SKM-1 (cell line): ENCODE results near the gene CDC42BPB.

Experiments
- DNase-seq: peaks from one replicate; lab custom pipeline; 2025; ENCODE audit not compliant: unreplicated experiment; lab: John Stamatoyannopoulos, UW

Gene CDC42BPB

DNA sequence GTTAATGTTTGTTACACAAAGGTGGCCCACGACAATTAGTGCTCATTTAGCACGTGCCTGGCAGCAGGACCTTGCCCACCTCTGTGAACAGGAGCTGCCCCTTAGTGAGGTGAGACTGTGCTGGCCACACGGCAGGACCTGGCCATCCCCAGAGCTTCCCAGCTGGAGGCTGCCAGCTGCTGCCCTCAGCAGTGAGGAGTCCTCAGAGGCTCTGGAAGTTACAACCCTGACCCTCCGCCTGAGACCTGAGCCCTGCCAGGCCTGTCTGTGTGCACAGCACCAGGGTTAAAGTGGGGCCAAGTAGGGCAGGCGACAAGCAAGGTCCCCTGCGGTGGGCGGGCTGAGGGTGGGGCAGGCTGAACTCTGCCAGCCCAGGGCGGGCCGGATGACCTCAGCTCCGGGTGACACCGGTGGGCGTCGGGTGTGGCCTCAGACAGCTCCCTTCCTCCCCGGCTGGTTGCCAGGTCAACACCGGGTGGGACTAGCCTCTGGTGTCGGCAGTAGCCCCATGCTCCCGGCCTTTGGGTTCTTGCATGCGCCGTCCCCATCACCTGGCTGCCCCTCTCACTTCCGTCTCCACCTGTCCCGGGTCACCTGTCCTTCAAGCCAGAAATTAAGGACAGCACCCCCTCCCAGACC, 17.5 kb upstream of the CDC42BPB start:
- DNase-seq: no peak

DNA sequence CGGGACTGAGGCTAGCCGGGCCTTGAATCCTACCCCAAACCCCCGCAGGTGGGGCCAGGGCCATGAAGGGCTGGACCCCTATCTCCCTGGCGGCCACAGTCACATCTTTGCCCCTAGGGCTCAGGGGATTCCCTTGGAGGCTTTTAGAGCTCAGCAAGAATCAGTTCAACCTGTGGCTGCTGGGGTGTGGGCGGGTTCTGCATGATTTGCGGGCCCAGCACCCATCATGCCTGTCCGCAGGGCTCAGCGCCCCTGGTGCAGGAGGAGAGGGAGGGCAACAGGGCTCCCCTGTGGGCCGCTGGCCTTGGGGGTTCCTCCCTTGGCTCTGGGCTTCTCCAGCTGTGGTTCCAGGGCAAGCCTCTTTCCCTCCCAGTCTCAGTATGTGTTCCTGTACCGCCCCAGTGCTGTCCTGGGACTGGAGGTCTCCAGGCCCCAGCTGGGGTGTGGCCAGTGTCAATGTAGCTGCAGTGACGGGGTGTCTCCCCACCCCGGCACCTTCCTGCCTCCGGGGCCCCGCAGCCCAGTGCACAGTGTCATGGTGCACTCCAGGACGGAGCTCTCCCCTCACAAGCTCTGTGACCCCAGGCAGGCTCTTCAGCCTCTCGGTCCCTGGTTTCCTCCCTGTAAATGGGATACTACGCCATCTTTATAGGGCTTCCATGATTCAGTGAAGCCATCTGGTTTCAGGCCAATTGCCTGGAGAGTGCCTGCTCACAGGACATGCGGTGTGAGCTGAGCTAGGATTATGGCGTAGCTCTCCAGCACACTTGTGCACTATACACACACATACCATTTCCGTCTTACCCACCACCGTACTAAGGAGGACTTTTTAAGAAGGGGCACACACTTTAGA, 16.8 kb upstream of the CDC42BPB start:
- no peak for DNase-seq

DNA sequence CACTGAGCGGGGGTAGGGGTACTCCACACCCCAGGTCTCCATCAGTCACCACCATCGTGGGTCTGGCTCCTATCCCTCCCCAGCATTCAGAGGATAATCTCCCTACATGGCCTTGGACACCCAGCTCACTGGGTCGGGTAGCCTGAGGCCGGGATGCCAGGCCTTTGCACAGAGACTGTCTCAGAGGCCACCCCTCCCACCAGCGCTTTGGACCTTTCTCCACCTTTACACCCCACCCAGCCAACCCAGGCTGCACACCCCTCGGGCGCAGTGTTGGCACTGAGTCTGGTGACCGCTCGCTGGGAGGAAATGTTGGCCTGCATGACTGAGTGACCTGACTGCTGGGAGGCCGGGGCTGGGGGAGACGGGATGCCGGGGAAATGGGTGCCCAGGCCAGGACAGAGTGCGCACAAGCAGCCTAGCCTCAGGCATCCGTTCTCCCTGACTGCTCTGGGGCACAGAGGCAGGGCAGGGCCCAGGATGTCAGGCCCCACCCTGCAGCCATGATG, 16.1 kb upstream of the CDC42BPB start:
- no peak for DNase-seq

DNA sequence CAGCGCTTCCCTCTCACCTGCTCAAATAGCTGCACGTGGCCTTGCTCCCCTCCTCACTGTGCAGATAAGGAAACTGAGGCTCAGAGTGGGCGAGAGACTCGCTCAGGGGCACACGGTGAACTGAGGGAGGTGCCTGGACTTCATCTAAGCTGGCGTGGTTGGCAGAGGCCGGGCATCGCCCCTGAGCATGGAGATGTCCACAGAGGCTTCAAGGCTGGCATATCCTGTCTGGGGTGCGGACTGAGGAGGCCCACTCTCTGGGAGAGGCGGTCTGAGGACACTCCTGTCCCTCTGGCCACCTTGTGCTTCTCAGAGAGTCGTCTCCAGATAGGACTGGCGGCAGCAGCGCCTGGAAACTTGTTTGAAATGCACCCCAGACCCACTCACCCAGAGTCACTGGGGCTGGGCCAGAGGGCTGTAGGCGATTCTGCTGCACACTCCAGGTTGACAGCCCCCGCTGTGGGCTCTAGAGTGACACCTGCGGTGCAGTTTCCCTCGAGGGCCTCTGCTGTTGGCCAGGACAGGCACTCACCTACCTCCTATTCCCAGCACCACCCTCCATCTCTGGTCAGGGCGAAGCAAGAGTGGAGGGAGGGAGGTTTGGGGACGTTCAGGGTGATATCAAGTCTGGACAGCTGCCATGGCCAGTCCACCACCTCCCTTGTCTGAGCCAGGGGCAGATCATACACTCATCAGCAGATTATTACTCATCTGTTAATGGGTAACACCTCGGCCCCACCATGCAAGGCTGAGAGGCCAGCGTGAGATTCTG, 15.4 kb upstream of the CDC42BPB start:
- DNase-seq: no peak

DNA sequence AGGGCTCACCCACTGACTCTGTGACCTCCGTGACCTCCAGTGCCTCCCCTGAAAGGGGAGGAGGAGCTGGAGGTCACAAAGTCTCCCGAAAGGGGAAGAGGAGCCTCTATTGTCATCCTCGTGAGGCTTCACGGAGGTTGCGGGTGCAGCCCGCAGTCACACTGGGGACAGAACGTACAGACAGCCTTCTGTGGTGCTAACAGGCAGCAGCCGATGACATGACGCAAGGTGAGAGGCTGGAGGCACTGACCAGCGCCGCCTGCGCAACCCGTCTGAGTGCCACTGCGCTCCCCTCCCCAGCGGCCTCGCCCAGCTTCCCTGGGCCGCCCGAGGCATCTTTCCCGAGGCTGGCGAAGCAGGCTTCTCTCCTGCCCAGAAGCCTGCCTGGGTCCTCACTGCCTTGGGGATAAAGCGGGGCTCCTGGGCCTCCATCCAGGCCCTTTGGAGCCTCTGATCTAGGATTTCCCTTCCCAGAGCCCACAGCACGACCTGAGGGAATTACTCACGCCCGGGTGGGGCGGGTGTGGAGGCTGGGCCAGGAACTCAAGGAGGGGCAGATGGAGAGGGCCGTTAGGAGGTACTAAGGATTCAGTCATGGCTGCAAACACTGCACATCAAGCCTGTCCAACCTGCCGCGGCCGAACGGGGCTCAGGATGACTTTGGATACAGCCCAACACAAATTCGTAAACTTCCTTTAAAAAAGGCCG, 14.3 kb upstream of the CDC42BPB start:
- DNase-seq: no peak

DNA sequence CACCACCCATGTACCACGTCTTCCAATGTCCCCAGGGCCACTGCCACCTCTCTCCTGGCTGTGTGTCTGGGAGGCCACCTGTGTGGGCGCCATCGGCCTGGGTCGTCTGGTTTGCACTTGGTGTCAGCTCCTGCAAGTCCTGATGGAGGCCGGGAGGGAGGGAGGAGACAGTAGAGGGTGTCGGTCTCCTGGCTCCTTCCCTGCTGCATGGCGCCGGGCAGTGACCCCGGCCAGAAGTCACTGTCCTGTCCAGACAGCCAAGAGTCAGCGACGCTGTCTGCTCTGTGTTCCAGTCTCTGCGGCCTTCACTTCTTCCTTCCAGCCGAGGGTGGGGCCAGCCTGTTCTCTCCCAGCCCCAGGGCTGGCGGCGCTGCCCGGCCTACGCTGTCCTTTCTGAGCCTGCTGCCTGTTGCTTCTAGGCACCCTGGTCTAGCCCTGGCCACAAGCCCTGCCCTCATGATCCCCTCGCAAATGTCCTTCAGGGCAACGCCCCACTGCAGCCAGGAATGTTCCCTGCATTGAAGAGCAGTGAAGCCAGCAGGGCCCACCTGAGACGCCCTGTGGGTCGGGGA, 13.7 kb upstream of the CDC42BPB start:
- DNase-seq: no peak

DNA sequence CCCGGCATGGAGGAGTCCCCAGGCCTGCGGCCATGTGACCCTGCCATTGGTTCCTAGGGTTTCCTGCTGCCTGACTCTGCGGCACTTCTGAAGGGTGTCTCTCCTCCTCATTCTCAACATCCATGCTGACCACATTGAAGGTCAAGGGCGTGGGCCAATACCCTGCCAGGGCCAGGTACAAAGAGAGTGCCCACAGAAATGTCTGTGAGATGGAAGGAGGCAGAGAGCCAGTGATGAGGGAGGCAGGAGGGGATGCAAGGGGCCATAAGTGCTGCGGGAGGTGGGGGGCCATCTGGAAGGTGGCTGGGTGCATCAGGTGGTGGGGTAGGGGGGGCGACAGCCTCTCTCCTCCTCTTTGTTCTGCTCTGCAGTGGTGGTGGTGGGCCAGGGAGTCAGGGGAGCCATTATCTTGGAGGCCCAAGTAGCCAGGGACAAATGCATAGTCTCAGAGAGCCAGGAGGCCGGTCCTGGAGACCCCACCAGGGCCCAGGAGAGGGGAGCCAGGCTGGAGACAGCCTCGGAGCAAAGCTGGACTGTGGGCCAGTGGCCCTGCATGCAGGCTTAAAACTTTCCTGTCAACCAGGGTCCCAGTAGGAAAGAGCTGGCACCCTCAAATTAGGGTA, 13.0 kb upstream of the CDC42BPB start:
- DNase-seq: no peak

DNA sequence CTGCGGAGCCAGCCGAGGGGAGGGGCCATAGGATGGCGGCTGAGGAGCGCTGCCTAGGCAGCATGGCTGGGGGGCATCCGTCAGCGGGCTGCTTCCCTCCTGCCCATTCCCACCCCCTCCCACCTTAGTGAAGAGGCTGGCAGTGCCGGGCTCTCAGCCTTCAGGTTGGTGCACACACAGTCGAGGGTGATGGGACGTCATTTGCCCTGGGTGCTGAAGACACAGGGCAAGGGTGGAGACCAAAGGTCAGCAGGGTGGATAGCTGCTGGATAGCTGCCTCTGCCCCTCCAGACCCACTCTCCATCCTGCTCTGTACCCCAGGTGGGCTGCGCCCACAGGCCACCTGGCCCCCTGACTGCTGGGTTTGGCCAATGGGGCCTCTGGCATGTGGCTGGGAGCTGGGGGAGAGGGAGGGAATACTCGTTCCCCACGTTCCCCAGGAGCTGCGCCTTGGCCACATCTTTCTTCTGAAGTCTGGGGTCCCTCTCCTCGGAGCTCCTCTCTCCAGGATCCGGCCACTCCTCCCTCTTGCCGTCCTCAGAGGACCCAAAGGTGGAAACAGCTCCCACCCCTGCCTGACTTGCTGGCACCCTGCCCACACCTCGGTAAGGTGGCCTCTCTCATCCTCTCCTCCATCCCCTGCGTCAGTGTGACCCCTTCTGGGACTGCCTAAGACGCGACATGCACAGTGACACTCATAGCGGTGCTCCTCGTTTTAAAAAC, 11.2 kb upstream of the CDC42BPB start:
- DNase-seq: no peak

DNA sequence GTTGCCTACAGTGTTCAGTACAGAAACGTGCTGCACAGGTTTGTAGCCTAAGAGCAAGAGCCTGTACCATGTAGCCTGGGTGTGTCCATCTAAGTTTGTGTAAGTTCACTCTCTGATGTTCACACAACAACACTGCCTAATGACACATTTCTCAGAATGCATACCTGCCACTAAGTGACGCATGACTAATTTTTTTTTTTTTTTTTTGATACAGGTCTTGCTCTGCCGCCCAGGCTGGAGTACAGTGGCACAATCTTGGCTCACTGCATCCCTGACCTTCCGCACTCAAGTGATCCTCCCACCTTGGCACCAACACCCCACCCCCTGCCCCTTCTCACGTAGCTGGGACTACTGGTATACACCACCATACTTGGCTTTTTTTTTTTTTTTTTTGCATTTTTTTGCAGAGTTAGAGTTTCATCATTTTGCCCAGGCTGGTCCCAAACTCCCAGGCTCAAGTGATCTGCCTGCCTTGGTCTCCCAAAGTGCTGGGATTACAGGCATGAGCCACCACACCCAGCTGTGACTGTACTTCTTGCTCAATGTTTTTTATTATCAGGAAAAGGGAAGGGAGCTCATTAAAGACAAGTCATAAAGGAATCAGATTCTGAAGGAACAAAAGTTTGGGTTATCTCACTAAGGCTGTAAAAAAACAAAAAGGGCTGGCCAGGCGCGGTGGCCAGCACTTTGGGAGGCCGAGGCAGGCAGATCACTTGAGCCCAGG, 10.0 kb upstream of the CDC42BPB start:
- no peak for DNase-seq

DNA sequence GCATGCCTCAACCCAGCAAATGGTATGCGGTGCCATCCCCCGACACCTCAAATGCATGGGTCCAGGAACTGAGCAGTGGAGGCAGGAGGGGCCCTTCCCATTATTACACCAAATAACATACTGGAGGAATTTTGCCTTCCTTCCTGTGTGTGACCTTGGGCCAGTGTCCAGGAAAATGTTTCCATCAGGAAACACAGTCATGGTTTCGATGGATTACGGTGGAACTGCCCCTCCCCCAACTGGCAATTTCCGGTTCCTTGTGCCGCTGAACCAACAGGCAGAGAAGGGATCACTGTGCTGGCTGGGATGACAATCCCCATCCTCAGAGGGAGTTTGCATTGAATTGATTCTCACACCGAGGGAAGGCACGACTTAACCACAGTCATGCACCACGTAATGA, 9.1 kb upstream of the CDC42BPB start:
- DNase-seq: no peak

DNA sequence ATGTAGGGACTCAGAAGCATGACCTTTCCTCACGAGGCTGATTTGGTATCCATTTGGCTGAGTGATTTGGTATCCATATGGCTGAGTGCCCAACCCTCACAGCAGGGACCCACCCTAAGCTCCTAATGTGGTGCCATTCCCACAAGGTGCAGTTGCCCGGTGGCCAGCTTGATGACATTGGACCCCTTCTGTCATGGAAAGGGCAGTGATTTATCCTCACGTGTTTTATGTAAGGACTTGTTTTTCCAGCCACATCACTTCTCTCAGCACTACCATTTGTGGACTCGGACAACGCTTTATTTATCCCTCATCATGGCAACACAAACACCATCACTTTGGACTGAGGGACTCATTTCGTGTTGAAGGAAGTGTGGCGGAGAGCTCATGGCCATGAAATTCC, 8.5 kb upstream of the CDC42BPB start:
- no peak for DNase-seq

DNA sequence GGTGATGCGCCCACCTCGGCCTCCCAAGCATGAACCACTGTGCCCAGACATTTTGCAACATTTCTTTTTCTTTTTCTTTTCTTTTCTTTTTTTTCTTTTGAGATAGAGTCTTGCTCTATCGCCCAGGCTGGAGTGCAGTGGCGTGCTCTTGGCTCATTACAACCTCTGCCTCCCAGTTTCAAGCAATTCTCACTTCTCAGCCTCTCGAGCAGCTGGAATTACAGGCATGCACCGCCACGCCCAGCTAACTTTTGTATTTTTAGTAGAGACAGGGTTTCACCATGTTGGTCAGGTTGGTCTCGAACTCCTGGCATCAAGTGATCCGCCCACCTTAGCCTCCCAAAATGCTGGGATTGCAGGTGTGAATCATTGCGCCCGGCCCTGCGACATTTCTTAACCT, 7.6 kb upstream of the CDC42BPB start:
- no peak for DNase-seq

DNA sequence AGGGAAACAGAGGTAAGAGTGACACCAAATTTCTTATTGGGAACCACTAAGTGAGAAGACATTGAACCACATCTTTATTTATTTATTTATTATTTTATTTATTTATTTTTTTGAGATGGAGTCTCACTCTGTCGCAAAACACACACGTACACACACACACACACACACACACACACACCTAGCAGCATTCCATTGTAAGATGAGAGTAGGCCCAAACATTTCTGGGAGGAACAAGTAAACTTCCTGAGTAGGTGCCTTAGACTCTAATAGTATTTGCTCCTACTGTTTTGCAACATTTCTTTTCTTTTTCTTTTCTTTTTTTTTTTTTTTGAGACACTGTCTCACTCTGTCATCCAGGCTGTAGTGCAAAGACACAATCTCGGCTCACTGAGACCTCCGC, 7.1 kb upstream of the CDC42BPB start:
- no peak for DNase-seq

DNA sequence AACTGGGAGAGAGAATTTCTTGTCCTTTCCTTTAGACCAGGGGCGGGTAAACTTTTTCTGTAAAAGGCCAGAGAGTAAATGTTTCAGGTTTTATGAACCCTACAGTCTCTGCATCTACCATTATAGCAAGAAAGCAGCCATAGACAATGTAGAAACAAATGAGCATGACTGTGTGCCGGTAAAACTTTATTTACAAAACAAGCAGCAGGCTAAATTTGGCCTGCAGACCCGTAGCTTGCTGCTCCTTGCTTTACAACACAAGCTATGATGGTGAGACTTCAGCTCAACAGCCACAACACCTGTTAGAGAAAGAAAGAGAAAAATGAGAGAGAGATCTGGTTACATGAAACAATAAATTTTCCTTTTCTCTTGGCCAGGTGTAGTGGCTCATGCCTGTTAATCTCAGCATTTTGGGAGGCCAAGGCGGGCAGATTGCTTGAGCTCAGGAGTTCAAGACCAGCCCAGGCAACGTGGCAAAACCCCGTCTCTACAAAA, 4.2 kb upstream of the CDC42BPB start:
- no peak for DNase-seq

DNA sequence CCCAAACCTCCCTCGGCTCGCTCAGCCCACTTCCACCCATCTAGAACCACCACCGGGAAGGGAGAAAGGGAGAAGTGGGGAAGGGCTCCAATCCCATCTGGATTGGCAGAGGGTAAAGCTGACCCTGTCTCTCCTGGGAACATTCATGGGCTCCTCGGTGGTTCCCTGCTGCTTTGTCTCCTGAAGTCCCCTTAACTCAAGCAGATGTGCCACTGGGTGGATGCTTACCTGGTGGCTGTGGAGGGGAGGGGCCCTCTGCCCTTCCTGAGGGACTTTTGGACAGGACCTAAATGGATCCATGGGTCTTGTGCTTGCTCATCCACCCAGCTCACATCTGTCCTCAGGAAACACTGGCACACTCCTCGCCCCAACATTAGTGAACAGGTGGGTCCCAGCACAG, 2.2 kb upstream of the CDC42BPB start:
- DNase-seq: no peak

DNA sequence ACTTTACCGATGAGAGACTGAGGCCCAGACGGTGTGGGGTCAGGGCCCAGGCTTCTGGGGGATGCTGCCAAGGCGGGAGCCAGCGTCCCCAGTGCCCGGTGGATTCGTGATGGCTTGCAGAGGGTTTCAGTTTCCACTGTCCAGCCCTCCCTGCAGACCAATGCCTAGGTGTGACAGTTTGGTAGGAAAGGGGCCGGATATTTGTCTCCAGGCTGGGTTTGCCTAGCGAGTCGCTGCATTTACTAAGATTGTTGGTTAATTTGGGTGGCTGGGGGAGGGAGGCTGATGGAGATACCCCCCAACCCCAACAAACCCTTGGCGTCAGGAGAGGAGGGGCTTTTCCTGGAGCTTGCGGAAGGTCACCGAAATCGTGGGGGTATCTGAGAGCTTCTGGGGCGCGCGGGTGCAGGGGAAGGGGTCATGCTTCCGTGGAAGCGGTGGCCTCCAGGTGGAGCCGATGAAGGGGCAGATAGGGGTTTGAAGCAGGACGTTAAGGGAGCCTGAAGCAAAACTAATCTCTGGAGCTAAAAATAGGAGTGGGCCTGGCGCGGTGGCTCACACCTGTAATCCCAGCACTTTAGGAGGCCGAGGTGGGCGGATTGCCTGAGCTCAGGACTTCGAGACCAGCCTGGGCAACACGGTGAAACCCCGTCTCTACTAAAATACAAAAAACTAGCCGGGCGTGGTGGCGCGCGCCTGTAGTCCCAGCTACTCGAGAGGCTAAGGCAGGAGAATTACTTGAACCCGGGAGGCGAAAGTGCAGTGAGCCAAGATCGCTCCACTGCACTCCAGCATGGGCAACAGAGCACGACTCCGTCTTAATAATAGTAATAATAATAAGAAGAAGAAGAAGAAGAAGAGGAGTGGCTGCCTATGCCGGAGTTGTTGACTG, 1.1 kb upstream of the CDC42BPB start:
- DNase-seq: no peak

DNA sequence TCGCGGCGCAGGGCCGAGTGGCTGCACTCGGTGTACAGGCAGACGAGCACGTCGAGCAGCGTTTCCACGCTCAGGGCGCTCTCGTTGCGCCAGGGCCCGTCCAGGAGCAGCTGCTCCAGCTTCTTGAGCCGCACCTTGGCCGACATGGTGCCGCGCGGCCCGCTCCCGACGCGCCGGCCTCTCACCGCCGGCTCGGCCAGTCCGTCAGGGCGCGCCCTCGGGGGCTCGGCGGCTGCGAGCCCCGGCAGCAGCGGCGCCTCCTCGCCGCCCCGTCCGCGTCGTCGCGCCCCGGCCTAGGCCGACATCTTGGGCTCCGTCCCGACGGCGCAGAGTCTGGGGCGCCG, 349 bp downstream of the CDC42BPB start:
- no peak for DNase-seq
